CD4-positive, alpha-beta T cell treated with Interleukin-15 for 1 hour (primary cell): ENCODE data around the gene STOM.

Experiments used
- DNase-seq: peaks from one replicate; pipeline ENCODE4 v3.0.0-alpha.2; 2020

The STOM gene

GRCh38 chr9:121318631-121319382, 51.2 kb downstream of the STOM start:
- no peak for DNase-seq

DNA sequence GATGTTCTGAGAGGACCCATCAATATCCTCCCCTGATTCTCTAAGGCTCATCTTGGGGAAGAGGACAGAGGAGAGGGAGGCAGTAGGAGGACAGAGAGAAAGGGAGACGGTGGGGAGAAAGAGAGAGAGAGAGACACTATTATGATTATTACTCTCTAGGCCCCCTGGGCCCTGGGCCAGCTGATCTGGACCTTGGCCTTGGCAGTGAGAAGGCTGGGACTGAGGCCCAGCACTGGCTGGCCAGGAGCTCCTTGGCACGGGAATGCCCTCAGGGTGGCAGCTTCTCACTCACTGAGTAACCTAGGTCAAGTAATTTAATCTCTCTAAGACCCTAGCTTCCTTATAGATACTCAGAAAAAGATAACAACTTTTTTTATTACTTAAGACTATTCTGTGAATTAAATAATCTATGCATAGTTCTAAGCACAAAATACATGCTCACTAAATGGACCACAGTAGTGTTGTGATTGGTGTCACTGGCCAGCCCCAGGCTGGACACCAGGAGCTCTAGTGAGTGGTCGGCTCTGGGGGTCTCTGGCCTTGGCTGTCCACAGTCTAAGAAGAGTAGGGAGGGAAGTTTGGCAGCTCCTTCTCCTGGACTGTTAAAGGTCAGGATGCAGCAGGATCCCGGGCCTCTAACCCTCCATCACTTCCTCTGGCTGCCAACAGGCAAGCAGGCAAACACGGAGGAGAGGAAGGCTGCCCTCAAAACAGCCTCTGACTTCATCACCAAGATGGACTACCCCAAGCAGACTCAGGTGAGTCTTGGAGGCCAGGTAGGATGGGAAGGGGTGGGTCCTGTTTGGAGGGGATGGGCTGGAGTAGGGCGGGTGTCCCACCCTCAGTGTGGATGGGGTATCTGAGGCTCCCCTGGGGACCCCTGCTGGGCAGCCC, 52.1 kb downstream of the STOM start:
- DNase-seq: no peak

DNA sequence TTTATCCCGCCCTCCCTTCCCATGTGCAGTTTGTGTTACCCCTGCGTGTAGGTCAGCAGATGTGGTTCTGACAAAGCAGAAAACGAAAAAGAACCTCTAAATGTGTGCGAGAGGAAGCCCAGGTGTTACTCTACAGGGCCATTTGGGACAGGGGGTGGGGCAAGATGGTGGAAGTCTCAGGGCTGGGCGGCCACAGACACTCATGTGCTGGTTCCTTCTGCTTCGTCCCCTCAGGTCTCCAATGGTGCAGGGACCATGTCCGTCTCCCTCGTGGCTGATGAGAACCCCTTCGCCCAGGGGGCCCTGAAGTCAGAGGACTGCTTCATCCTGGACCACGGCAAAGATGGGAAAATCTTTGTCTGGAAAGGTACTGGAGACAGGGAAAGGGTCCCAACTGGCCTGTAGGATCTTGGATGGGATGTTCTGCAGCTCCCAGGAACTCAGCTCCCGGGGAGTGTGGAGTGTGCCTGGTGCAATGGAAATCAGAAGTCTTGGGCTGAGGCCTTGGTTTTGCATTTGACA, 53.1 kb downstream of the STOM start:
- DNase-seq: no peak

DNA sequence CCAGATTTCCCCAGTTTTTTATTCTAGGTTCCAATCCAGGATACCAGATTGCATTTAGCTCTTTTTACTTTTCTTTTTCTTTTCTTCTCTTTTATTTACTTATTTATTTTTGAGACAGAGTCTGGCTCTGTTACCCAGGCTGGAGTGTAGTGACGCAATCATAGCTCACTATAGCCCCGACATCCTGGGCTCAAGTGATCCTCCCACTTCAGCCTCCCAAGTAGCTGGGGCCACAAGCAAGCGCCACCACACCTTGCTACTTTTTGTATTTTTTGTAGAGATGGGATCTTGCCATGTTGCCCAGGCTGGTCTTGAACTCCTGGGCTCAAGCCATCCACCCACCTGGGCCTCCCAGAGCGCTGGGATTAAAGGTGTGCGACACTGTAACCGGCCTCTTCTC, 53.7 kb downstream of the STOM start:
- no peak for DNase-seq

GRCh38 chr9:121313458-121314152, 56.4 kb downstream of the STOM start:
- DNase-seq: no peak

GRCh38 chr9:121312169-121312568, 57.9 kb downstream of the STOM start:
- no peak for DNase-seq

DNA sequence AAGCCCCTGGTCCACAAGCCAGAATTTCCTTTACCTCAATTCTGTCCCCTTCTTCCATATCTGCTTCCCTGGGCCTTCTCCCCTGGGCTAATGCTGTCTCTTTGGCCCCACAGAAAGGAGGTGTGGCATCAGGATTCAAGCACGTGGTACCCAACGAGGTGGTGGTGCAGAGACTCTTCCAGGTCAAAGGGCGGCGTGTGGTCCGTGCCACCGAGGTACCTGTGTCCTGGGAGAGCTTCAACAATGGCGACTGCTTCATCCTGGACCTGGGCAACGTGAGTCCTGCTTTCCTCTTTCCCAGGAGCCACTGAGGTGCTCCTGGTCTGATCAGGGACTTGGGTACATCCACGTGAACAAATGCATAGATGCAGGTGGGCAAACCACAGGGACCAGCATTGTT, 59.5 kb downstream of the STOM start:
- DNase-seq: no peak

- DNase-seq: no peak
Observed at GRCh38 chr9:121309833-121310425, 60.1 kb downstream of the STOM start.

GRCh38 chr9:121309171-121309570, 60.9 kb downstream of the STOM start:
- no peak for DNase-seq

- DNase-seq: no peak
Observed at GRCh38 chr9:121308765-121309164, 61.3 kb downstream of the STOM start.

GRCh38 chr9:121307976-121308375, 62.1 kb downstream of the STOM start:
- DNase-seq: no peak

DNA sequence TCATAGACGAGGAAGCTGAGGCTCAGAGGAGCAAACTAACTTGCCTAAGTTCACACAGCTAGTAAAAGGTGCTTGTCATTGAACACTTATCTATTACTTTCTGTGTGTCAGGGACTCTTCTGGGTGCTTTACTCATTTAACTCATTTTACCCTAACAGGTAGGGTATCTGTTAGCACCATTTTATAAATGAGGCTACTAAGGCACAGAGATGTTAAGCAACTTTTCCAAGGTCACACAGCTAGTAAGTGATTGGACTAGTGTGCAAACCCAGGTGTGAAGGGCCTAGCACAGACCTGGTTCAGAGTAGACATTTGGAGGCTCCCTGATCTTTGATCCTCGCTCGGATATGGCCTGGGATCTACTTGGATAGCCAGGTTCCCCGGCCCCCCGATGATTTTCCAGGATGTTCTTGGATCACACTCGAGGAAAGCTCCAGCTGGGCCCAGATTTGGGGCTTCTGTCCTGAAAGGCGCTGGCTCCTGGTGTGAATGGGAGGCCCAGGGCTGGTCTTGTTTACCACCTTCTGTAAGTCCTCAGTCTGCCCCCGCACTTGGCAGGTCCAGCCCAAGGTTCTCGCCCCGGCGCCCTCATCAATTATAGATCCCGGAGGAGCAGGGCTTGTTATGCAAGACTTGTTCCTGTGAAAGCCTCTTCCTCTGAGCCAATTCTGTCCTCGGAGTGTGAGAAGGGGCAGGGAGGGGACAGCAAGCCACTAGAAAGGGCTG, 64.6 kb downstream of the STOM start:
- no peak for DNase-seq

- no peak for DNase-seq
Observed at GRCh38 chr9:121304707-121305106, 65.3 kb downstream of the STOM start.

DNA sequence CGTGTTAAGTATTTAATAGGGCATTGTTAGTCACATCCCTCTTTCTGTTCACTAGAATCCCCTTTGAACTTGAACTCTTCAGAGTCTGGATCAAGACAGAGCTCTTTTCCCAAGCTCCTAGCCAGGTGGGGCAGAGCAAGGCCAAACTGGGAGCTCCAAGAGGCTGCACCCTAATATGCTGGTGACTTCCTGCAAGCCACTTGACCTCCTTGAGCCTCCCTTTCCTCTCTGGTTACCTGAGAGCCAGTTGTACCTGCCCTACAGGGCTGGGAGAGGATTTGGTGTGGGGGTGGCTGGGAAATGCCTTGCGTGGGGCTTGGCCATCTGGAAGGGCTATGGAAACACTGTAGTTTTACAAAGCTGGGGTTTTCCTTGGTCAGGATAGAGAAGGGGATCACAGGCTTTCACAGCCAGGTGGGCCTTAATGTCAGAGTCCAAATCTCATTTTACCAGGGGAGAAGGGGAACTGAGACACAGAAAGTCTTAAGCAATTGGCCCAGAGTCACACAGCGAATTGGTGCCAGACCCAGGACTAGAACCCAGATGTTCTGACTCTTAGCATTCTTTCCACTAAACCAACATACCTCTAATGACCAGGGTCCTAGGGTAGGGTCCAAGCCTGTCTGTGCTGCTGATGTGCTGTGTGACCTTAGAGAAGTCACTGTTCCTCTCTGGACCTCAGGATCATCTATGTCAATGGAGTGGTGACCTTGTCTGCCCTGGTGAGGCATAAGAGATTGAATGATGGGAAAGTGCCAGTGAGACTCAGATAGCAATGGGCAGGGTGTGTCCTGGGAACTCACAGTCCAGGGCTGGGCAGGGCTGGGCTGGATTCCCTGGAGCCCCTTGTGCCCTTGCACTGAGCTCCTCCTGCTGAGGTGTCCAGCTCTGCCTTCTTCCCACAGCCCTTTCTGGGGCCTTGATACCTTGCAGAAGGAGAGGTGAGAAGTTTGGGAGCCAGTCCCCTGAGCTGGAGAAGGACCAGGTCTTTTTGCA, 66.3 kb downstream of the STOM start:
- no peak for DNase-seq

DNA sequence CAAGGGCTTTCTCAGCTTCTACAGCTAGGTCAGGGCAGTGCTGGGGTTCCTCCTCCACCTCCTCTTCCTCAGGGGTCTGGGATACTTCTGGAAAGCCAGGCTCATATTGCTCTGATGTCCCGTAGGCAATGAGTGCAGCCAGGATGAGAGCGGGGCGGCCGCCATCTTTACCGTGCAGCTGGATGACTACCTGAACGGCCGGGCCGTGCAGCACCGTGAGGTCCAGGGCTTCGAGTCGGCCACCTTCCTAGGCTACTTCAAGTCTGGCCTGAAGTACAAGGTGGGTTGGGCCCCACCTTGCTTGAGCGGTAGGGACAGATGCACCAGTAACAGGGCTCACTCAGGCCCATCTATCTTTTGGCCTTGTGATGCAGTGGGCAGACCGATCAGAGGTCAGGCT, 67.3 kb downstream of the STOM start:
- no peak for DNase-seq

- DNase-seq: no peak
Observed at GRCh38 chr9:121302341-121302740, 67.7 kb downstream of the STOM start.

DNA sequence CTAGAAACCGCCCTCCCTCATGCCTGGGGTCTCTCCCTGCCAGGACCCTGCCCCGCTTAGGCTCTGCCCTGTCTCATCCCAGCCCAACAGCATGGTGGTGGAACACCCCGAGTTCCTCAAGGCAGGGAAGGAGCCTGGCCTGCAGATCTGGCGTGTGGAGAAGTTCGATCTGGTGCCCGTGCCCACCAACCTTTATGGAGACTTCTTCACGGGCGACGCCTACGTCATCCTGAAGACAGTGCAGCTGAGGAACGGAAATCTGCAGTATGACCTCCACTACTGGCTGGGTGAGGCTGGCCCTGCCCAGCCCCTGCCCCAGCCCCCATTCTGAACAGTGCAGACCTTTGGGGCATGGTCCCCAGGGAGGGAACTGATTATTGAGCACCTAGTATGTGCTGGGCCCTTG, 68.2 kb downstream of the STOM start:
- DNase-seq: no peak

- DNase-seq: no peak
Observed at GRCh38 chr9:121300283-121301119, 69.5 kb downstream of the STOM start.

DNA sequence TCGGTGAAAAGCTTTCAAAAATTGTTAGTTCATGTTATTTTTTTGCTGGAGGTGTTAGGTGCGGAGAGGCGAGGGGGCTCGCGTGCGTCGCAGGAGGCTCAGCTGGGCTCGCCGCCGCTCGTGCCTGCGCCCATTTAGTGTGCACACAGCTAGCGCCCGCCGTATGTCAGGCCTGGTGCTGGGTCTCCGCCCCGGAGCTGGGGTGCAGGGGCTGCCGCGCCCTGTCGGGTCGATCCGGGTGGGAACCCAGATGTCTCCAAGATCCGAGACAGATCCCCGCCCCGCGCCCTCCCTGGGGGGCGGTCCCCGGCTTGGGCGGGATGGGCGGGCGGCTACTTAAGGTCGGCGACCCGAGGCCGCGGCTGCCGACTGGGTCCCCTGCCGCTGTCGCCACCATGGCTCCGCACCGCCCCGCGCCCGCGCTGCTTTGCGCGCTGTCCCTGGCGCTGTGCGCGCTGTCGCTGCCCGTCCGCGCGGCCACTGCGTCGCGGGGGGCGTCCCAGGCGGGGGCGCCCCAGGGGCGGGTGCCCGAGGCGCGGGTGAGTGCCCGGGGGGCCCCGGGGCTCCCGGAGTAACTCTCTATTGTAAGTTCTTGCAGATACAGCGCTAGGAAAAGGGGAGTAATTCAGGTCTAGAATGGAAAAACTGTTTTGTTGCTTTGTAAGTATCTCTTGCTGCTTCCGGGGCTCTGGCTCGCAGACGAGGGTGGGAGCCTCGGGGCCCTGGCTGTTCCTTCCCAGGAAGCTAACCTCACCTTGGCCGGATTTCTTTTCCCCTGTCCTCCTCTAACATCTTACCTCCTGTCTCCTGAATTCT, 70.4 kb downstream of the STOM start:
- DNase-seq: no peak
